Activated B cell treated with CpG ODN at 0.5 μM for 24 hours (primary cell): Measurements from ENCODE around the gene CDHR4. TPM values are rescaled to one million over a fixed set of nuclear protein-coding genes. Genes with fewer than 3 reads are reported as not detected.

Experiments
- ATAC-seq: fragments of 200-7000 bp; cut with Tn5 transposase; one replicate; pipeline ENCODE4 v1.10.0; 2021; ENCODE audit warnings: low read depth, mild to moderate bottlenecking, moderate library complexity
- CTCF ChIA-PET: fragments of 350-600 bp; sonication (Branson Sonifier 250); formaldehyde crosslinking; loops from one replicate; lab custom pipeline; 2021; ENCODE audit warnings: antibody characterized with exemption; lab: Charles Lee
- POLR2A ChIA-PET: fragments of 350-600 bp; sonication (Branson Sonifier 250); formaldehyde crosslinking; loops from one replicate; lab custom pipeline; 2021; ENCODE audit warnings: antibody characterized with exemption; lab: Charles Lee
- DNase-seq: peaks from one replicate; pipeline ENCODE4 v3.0.0; 2022
- H3K27ac Mint-ChIP-seq: one replicate; pipeline ENCODE4 v1.8.0; 2020; ENCODE audit warnings: mixed read lengths
- H3K27me3 Mint-ChIP-seq: one replicate; pipeline ENCODE4 v1.8.0; 2021; ENCODE audit warnings: mixed read lengths
- H3K36me3 Mint-ChIP-seq: one replicate; pipeline ENCODE4 v1.8.0; 2021; ENCODE audit warnings: low read depth, mixed read lengths
- H3K4me1 Mint-ChIP-seq: one replicate; pipeline ENCODE4 v1.8.0; 2021; ENCODE audit warnings: mixed read lengths
- H3K4me3 Mint-ChIP-seq: one replicate; pipeline ENCODE4 v1.8.0; 2020; ENCODE audit warnings: mild to moderate bottlenecking, mixed read lengths
- H3K9me3 Mint-ChIP-seq: one replicate; pipeline ENCODE4 v1.8.0; 2020; ENCODE audit warnings: mixed read lengths
- CTCF ChIP-seq: fragments of 200-600 bp; IDR thresholded peaks from one replicate; pipeline ENCODE4 v1.8.0; 2022; ENCODE audit warnings: antibody characterized with exemption, mild to moderate bottlenecking
- intact Hi-C: fragments of 100-400 bp; cut with micrococcal nuclease; formaldehyde crosslinking; loops from one replicate; pipeline ENCODE4 v1.15.1; 2024
- total RNA-seq: library from RNA; stranded (reverse); gene quantifications from 2 replicates; pipeline ENCODE4 v1.2.3, GENCODE V29; 2022

The CDHR4 gene
- total RNA-seq, 1 donor from 2014 or later = not detected

GRCh38 chr3:49799105-49799504 is 568 bp downstream of the CDHR4 start:
- Mint-ChIP-seq H3K4me1 (peaks cover 11% of the 10 kb centered on the region), H3K36me3 (peaks cover 4% of the 10 kb centered on the region), H3K4me3 (no peak overlapping the region), H3K9me3 (no peaks in the 10 kb centered on the region), H3K27ac (no peak overlapping the region), H3K27me3 (no peaks in the 10 kb centered on the region)
- ChIA-PET CTCF (interaction anchor here (10.9 kb wide), 1 partner anchor 40 kb away, joined by 238 read pairs; no protein-coding TSS in a partner anchor), POLR2A (interaction anchor here (1.1 kb wide), 1 partner anchor 15 kb away, joined by 5 read pairs; the partner anchor contains the start of gene UBA7)
- intact Hi-C loops = no loop called here
- DNase-seq (no peak), ATAC-seq (no peak)
- no peak for TF ChIP-seq CTCF

GRCh38 chr3:49794926-49795905 is 4.5 kb downstream of the CDHR4 start:
- Mint-ChIP-seq H3K36me3 (no peaks in the 10 kb centered on the region), H3K27me3 (no peaks in the 10 kb centered on the region), H3K9me3 (no peaks in the 10 kb centered on the region), H3K27ac (no peak overlapping the region), H3K4me3 (no peak overlapping the region), H3K4me1 (peaks cover 2% of the 10 kb centered on the region)
- ATAC-seq (no peak), DNase-seq (no peak)
- intact Hi-C loops = no loop called here
- POLR2A ChIA-PET = no interaction called here
- CTCF ChIA-PET = no interaction called here
- TF ChIP-seq CTCF = no peak

GRCh38 chr3:49794431-49794830 is 5.2 kb downstream of the CDHR4 start:
- ChIA-PET POLR2A (no interaction called here), CTCF (no interaction called here)
- TF ChIP-seq CTCF = no peak
- H3K27ac Mint-ChIP-seq = no peak overlapping the region
- H3K36me3 Mint-ChIP-seq = no peaks in the 10 kb centered on the region
- no peak overlapping the region for H3K4me3 Mint-ChIP-seq
- H3K27me3 Mint-ChIP-seq = no peaks in the 10 kb centered on the region
- ATAC-seq (no peak), DNase-seq (no peak)
- no peaks in the 10 kb centered on the region for H3K9me3 Mint-ChIP-seq
- intact Hi-C loops = no loop called here
- peaks cover 4% of the 10 kb centered on the region for H3K4me1 Mint-ChIP-seq

GRCh38 chr3:49793486-49794085 is 6.1 kb downstream of the CDHR4 start:
- no peaks in the 10 kb centered on the region for H3K27me3 Mint-ChIP-seq
- CTCF ChIA-PET = no interaction called here
- H3K9me3 Mint-ChIP-seq = no peaks in the 10 kb centered on the region

More at GRCh38 chr3:49793486-49794085, 6.1 kb downstream of the CDHR4 start:
- Mint-ChIP-seq H3K27ac (no peak overlapping the region), H3K36me3 (no peaks in the 10 kb centered on the region), H3K4me1 (peaks cover 4% of the 10 kb centered on the region), H3K4me3 (no peak overlapping the region)
- POLR2A ChIA-PET = no interaction called here
- intact Hi-C loops = no loop called here
- no peak for DNase-seq
- TF ChIP-seq CTCF = no peak
- no peak for ATAC-seq
